A673 (cell line): ENCODE measurements around the gene AP1M1. TPM values are rescaled to one million over a fixed set of nuclear protein-coding genes. Genes with fewer than 3 reads are reported as not detected.
A peak's percentile ranks its signal among the peaks of the same experiment; 100 is the strongest.
"Not testable (repeated sequence)": the region's sequence is repeated elsewhere in the genome, so short reads cannot be mapped to it uniquely, and the experiment has no call there.

Source experiments
- BruUV-seq: library from RNA; stranded (reverse); fragments of 400-500 nt; replicated peaks from 2 replicates; lab custom pipeline; 2021; lab: Mats Ljungman, UMichigan
- CTCF ChIA-PET: fragments of 300-600 bp; sonication (Branson Sonifier 250); formaldehyde crosslinking; loops from one replicate; lab custom pipeline; 2022; ENCODE audit warnings: antibody characterized with exemption; lab: Charles Lee
- POLR2A ChIA-PET: fragments of 300-600 bp; sonication (Branson Sonifier 250); formaldehyde crosslinking; loops from one replicate; lab custom pipeline; 2022; ENCODE audit warnings: antibody characterized with exemption; ENCODE audit not compliant: low non-redundant PET; lab: Charles Lee
- DNase-seq: peaks from one replicate; pipeline ENCODE4 v3.0.0-alpha.2; 2015; ENCODE audit warnings: low spot score
- H3K27ac ChIP-seq: fragments of 200-600 bp; sonication (generic); 2 replicates; pipeline ENCODE4 v1.5.1; 2016; ENCODE audit warnings: mixed run types, low read depth, mild to moderate bottlenecking, mixed read lengths, antibody characterized with exemption, low read length; ENCODE audit not compliant: poor library complexity, severe bottlenecking
- H3K27me3 ChIP-seq: fragments of 200-600 bp; sonication (generic); replicated peaks from 2 replicates; pipeline ENCODE4 v1.6.1; 2017; ENCODE audit warnings: mixed run types, low read depth, mild to moderate bottlenecking, mixed read lengths, antibody characterized with exemption, low read length; ENCODE audit not compliant: insufficient read depth, poor library complexity
- H3K36me3 ChIP-seq: fragments of 200-600 bp; sonication (generic); 2 replicates; pipeline ENCODE4 v1.6.1; 2016; ENCODE audit warnings: mixed run types, mild to moderate bottlenecking, mixed read lengths, antibody characterized with exemption, low read length; ENCODE audit not compliant: insufficient read depth, poor library complexity, severe bottlenecking
- H3K4me1 ChIP-seq: fragments of 200-600 bp; sonication (generic); 2 replicates; pipeline ENCODE4 v1.6.1; 2017; ENCODE audit warnings: mixed run types, mild to moderate bottlenecking, mixed read lengths, antibody characterized with exemption, low read length; ENCODE audit not compliant: insufficient read depth, poor library complexity, severe bottlenecking
- H3K4me3 ChIP-seq: fragments of 200-600 bp; sonication (generic); 2 replicates; pipeline ENCODE4 v1.5.1; 2016; ENCODE audit warnings: low read depth, mixed run types, mild to moderate bottlenecking, mixed read lengths, low read length; ENCODE audit not compliant: poor library complexity, severe bottlenecking
- H3K9me3 ChIP-seq: fragments of 200-600 bp; sonication (generic); 2 replicates; pipeline ENCODE4 v1.6.1; 2016; ENCODE audit warnings: mixed run types, low read depth, mild to moderate bottlenecking, mixed read lengths, antibody characterized with exemption, low read length; ENCODE audit not compliant: poor library complexity, severe bottlenecking
- CTCF ChIP-seq: fragments of 300-800, 200-600 bp; sonication (generic); conservative IDR thresholded peaks from 2 replicates; pipeline ENCODE4 v1.5.1; 2017; ENCODE audit warnings: low read depth, mild to moderate bottlenecking, antibody characterized with exemption, low read length, moderate library complexity, mixed read lengths
- EZH2 ChIP-seq: fragments of 200-600 bp; sonication (generic); IDR thresholded peaks from 2 replicates; pipeline ENCODE4 v1.6.1; 2017; ENCODE audit warnings: borderline replicate concordance, low read depth, mild to moderate bottlenecking, mixed read lengths, antibody characterized with exemption, low read length; ENCODE audit not compliant: poor library complexity, severe bottlenecking
- intact Hi-C: fragments of 100-400 bp; cut with micrococcal nuclease; formaldehyde crosslinking; loops from one replicate; pipeline ENCODE4 v1.10.0; 2022; ENCODE audit not compliant: unreplicated experiment
- total RNA-seq: library from RNA; stranded (reverse); gene quantifications from 2 replicates; pipeline ENCODE4 v1.2.3, GENCODE V29; 2021

Gene AP1M1
- total RNA-seq, 1 experiment from 2014 or later: 105 TPM

- Histone ChIP-seq H3K4me1 (peaks cover 16% of the 10 kb centered on the region), H3K27ac (peak overlapping the region; percentile 11), H3K4me3 (no peak overlapping the region), H3K9me3 (no peaks in the 10 kb centered on the region), H3K27me3 (no peaks in the 10 kb centered on the region), H3K36me3 (no peaks in the 10 kb centered on the region)
- POLR2A ChIA-PET: no interaction called here
- BruUV-seq: no TSS peak
- CTCF ChIA-PET: no interaction called here
- DNase-seq: peak; percentile 48
- TF ChIP-seq EZH2 (no peak), CTCF (no peak)
- intact Hi-C loops: no loop called here
Measured at GRCh38 chr19:16283210-16284061, 85.7 kb downstream of the AP1M1 start.

- Histone ChIP-seq H3K4me1 (peaks cover 16% of the 10 kb centered on the region), H3K9me3 (no peaks in the 10 kb centered on the region), H3K27me3 (no peaks in the 10 kb centered on the region), H3K27ac (no peak overlapping the region), H3K36me3 (no peaks in the 10 kb centered on the region), H3K4me3 (no peak overlapping the region)
- POLR2A ChIA-PET: no interaction called here
- no TSS peak for BruUV-seq
- no peak for TF ChIP-seq EZH2
- TF ChIP-seq CTCF: no peak
- CTCF ChIA-PET: interaction anchor here (0.6 kb wide), 1 partner anchor 1514 kb away, joined by 3 read pairs; no protein-coding TSS in a partner anchor
- intact Hi-C loops: no loop called here
- DNase-seq: no peak
Measured at GRCh38 chr19:16284505-16284904, 86.8 kb downstream of the AP1M1 start.

GRCh38 chr19:16285079-16285478, 87.4 kb downstream of the AP1M1 start:
- H3K36me3 ChIP-seq, POLR2A ChIA-PET, CTCF ChIA-PET, H3K9me3 ChIP-seq, H3K4me3 ChIP-seq, H3K27me3 ChIP-seq, intact Hi-C loops, H3K27ac ChIP-seq, DNase-seq, BruUV-seq: not testable (repeated sequence)
- H3K4me1 ChIP-seq: peaks cover 16% of the 10 kb centered on the region
